Liver (tissue), 9 donors: ENCODE data around the gene ASB13. TPM values are rescaled to one million over a fixed set of nuclear protein-coding genes. Genes with fewer than 3 reads are reported as not detected.
"Not testable (repeated sequence)": the region's sequence is repeated elsewhere in the genome, so short reads cannot be mapped to it uniquely, and the experiment has no call there.

Experiments
- DNase-seq: peaks from one replicate; pipeline ENCODE4 v3.0.0-alpha.2; 2017; ENCODE audit warnings: low spot score
- H3K27ac ChIP-seq, 2 donors: one replicate each; pipeline ENCODE4 v1.7.0; 2013; ENCODE audit warnings: inconsistent platforms in 2 of 2, low read length in 2 of 2, control low read depth in 1 of 2, low read depth in 1 of 2, mild to moderate bottlenecking in 1 of 2
- H3K27me3 ChIP-seq, 4 donors: one replicate each; pipeline versions ENCODE4 v1.6.1 to v1.7.0; 2013; ENCODE audit warnings: low read length in 3 of 4, inconsistent platforms in 1 of 4, mild to moderate bottlenecking in 1 of 4, moderate library complexity in 1 of 4; ENCODE audit not compliant: control insufficient read depth in 4 of 4, insufficient read depth in 4 of 4
- H3K36me3 ChIP-seq, 4 donors: one replicate each; pipeline versions ENCODE4 v1.6.1 to v1.7.0; 2013; ENCODE audit warnings: low read length in 3 of 4, mild to moderate bottlenecking in 3 of 4, low read depth in 1 of 4, moderate library complexity in 1 of 4; ENCODE audit not compliant: control insufficient read depth in 4 of 4, insufficient read depth in 3 of 4
- H3K4me1 ChIP-seq, 4 donors: one replicate each; pipeline versions ENCODE4 v1.6.1 to v1.7.0; 2013; ENCODE audit warnings: low read length in 3 of 4, mild to moderate bottlenecking in 3 of 4, moderate library complexity in 1 of 4; ENCODE audit not compliant: control insufficient read depth in 4 of 4, insufficient read depth in 4 of 4
- H3K4me3 ChIP-seq, 3 donors: one replicate each; pipeline versions ENCODE4 v1.6.1 to v1.7.0; 2013; ENCODE audit warnings: low read length in 3 of 3, control low read depth in 1 of 3, low read depth in 1 of 3, mild to moderate bottlenecking in 1 of 3
- H3K9ac ChIP-seq, 2 donors: one replicate each; pipeline ENCODE4 v1.7.0; 2013; ENCODE audit warnings: low read length in 2 of 2, mild to moderate bottlenecking in 2 of 2, moderate library complexity in 2 of 2, control low read depth in 1 of 2, low read depth in 1 of 2
- H3K9me3 ChIP-seq, 4 donors: one replicate each; pipeline versions ENCODE4 v1.6.1 to v1.7.0; 2013; ENCODE audit warnings: low read length in 3 of 4; ENCODE audit not compliant: control insufficient read depth in 4 of 4
- EGR1 ChIP-seq, 2 donors: IDR thresholded peaks; 2 replicates each; pipeline ENCODE4 v1.6.1; 2016 to 2018; ENCODE audit warnings: antibody characterized with exemption in 2 of 2, low read depth in 2 of 2
- FOXA1 ChIP-seq: IDR thresholded peaks from 2 replicates; pipeline ENCODE4 v1.6.1; 2016; ENCODE audit warnings: antibody characterized with exemption
- FOXA2 ChIP-seq: IDR thresholded peaks from 2 replicates; pipeline ENCODE4 v1.6.1; 2016; ENCODE audit warnings: antibody characterized with exemption
- HNF4A ChIP-seq, 2 donors: conservative IDR thresholded peaks; 2 replicates each; pipeline ENCODE4 v1.6.1; 2016; ENCODE audit warnings: antibody characterized with exemption in 2 of 2, mild to moderate bottlenecking in 2 of 2
- HNF4G ChIP-seq: IDR thresholded peaks from 2 replicates; pipeline ENCODE4 v1.6.1; 2016; ENCODE audit warnings: antibody characterized with exemption
- NR2F2 ChIP-seq: IDR thresholded peaks from 2 replicates; pipeline ENCODE4 v1.6.1; 2016; ENCODE audit warnings: antibody characterized with exemption
- RAD21 ChIP-seq, 2 donors: IDR thresholded peaks; 2 replicates each; pipeline ENCODE4 v1.6.1; 2016; ENCODE audit warnings: antibody characterized with exemption in 2 of 2, mild to moderate bottlenecking in 2 of 2
- RXRA ChIP-seq, 2 donors: IDR thresholded peaks; 2 replicates each; pipeline ENCODE4 v1.6.1; 2017 to 2018; ENCODE audit warnings: antibody characterized with exemption in 2 of 2, mild to moderate bottlenecking in 1 of 2
- SP1 ChIP-seq: IDR thresholded peaks from 2 replicates; pipeline ENCODE4 v1.6.1; 2018; ENCODE audit warnings: antibody characterized with exemption, mild to moderate bottlenecking
- WGBS: extraction: QIAGEN DNeasy Blood & Tissue Kit; methylation state at CpG from one replicate; pipeline ENCODE4 v1.1.7; 2013; 5-methylcytosine and 5-hydroxymethylcytosine counted together
- polyA plus RNA-seq, 2 donors: library from polyadenylated mRNA; stranded (reverse) in 1 of 2; unstranded in 1 of 2; fragments of 200-250 nt in 1 of 2; fragments of >200 nt in 1 of 2; fragmentation: Nextera tagmentation in 1 of 2; extraction: Ambion mirVana in 1 of 2; gene quantifications; one replicate each; pipeline versions ENCODE4 v1.2.1 to v1.2.3, GENCODE V29; 2013 to 2015
- total RNA-seq, 2 donors: library from RNA; depleted of rRNA; stranded (reverse); fragments of >200 nt; gene quantifications; one replicate each; pipeline ENCODE4 v1.2.3, GENCODE V29; 2014
- TF ChIP-seq, protein P1 (sequence below): IDR thresholded peaks from 2 replicates; pipeline ENCODE4 v1.6.1; 2016; ENCODE audit warnings: antibody characterized with exemption, mild to moderate bottlenecking
- TF ChIP-seq, protein P2 (sequence below): IDR thresholded peaks from 2 replicates; pipeline ENCODE4 v1.6.1; 2016; ENCODE audit warnings: antibody characterized with exemption
- TF ChIP-seq, protein P3 (sequence below): fragments of 150-350 bp; IDR thresholded peaks from 2 replicates; pipeline ENCODE4 v1.5.1; 2017; ENCODE audit warnings: improper control_type of control experiment, low read depth, low read length; ENCODE audit not compliant: missing input control
- TF ChIP-seq, protein P4 (sequence below): IDR thresholded peaks from 2 replicates; pipeline ENCODE4 v1.6.1; 2016; ENCODE audit warnings: antibody characterized with exemption
- TF ChIP-seq, protein P5 (sequence below): IDR thresholded peaks from 2 replicates; pipeline ENCODE4 v1.6.1; 2016; ENCODE audit warnings: antibody characterized with exemption
- donor health status: healthy.
- donor health status: healthy.
- donor health status: healthy.
- donor health status: healthy.
- donor health status: healthy.

ASB13 gene
- total and polyA plus RNA-seq, 4 donors = 8.5 to 48.3 (median 42.5) TPM

DNA sequence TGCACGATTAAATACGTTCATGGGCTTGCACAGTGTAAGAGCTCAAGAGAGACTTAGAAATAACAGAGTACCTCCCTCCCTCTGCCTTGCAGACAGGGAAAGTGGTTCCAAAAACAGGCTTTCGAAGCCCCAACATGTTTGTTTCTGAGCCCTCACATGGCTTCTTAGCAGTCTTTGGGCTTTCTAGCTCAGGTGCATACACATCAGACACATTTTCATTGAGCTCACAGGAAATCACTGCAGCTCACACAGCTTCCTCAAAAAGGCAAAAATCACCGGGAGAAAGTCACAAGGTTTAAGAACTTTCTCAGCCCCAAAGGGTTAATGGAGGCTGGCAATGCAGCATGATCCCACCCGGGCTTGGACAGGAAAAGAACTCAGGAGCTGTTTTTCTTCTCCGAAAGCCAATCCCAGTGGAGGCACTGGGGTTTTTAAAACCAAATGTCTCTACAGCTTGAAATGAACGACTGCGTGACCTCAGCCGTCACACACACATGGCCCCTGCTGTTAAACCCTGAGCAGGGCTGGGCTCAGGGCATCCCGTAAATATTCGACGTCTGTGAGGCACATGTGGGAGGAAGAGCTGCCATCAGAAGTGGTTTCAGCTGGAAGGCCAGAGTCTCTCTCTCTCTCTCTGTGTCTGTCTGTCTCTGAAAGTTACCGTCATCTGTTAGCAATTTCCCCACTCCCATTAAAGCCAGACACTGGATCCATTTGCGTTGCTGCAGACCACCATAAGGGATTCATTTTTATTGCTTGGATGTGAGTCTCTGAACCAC is 71.9 kb downstream of the ASB13 start:
- no peaks in the 10 kb centered on the region for H3K9me3 ChIP-seq

DNA sequence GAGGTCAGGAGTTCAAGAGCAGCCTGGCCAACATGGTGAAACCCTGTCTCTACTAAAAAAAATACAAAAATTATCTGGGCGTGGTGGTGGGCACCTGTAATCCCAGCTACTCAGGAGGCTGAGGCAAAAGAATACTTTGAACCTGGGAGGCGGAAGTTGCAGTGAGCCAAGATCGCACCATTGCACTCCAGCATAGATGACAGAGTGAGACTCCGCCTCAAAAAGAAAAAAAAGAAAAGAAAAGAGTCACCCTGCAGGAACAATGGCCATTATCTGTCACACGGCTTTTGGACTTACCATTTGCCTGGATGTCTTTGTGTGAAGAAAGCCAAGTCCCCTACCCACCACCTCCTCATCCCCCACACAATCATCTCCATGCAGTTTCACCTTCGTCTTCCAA is 73.0 kb downstream of the ASB13 start:
- H3K4me3 ChIP-seq, H3K4me1 ChIP-seq, H3K27ac ChIP-seq, H3K9ac ChIP-seq, H3K27me3 ChIP-seq, DNase-seq, H3K36me3 ChIP-seq, H3K9me3 ChIP-seq: not testable (repeated sequence)
- 91% methylated on average over 6 of the region's 6 CpGs for WGBS

More for the DNA sequence above, 71.9 kb downstream of the ASB13 start:
- H3K27ac ChIP-seq = no peak overlapping the region
- H3K27me3 ChIP-seq = no peaks in the 10 kb centered on the region
- no peak overlapping the region for H3K4me3 ChIP-seq
- no peak for TF ChIP-seq HNF4G
- TF ChIP-seq, protein P1, sequence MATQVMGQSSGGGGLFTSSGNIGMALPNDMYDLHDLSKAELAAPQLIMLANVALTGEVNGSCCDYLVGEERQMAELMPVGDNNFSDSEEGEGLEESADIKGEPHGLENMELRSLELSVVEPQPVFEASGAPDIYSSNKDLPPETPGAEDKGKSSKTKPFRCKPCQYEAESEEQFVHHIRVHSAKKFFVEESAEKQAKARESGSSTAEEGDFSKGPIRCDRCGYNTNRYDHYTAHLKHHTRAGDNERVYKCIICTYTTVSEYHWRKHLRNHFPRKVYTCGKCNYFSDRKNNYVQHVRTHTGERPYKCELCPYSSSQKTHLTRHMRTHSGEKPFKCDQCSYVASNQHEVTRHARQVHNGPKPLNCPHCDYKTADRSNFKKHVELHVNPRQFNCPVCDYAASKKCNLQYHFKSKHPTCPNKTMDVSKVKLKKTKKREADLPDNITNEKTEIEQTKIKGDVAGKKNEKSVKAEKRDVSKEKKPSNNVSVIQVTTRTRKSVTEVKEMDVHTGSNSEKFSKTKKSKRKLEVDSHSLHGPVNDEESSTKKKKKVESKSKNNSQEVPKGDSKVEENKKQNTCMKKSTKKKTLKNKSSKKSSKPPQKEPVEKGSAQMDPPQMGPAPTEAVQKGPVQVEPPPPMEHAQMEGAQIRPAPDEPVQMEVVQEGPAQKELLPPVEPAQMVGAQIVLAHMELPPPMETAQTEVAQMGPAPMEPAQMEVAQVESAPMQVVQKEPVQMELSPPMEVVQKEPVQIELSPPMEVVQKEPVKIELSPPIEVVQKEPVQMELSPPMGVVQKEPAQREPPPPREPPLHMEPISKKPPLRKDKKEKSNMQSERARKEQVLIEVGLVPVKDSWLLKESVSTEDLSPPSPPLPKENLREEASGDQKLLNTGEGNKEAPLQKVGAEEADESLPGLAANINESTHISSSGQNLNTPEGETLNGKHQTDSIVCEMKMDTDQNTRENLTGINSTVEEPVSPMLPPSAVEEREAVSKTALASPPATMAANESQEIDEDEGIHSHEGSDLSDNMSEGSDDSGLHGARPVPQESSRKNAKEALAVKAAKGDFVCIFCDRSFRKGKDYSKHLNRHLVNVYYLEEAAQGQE = no peak
- TF ChIP-seq FOXA1 = no peak
- TF ChIP-seq, protein P2, sequence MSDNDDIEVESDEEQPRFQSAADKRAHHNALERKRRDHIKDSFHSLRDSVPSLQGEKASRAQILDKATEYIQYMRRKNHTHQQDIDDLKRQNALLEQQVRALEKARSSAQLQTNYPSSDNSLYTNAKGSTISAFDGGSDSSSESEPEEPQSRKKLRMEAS = no peak
- no peak for TF ChIP-seq FOXA2
- no peaks in the 10 kb centered on the region for H3K36me3 ChIP-seq
- H3K4me1 ChIP-seq = no peaks in the 10 kb centered on the region
- no peak overlapping the region for H3K9ac ChIP-seq
- DNase-seq = no peak
- 67% methylated on average over 14 of the region's 14 CpGs for WGBS

DNA sequence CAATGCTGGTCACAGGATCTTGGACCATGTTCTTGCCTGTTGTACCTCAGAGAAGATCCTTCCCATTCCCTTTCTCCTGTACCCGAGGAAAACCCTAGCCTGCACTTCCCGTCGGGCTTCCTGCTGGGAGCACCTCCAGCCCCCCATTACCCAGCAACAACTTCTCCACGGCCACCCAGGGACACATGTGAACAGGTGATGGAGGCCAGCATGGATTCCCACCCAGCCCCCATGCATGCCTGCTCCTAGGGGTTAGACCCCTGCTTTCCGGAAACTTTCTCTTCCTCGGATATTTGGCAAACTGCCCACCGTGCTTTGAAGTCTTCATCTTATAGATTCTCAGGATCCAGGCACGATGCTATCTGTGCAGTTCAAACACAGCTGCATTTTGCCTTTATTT is 74.3 kb downstream of the ASB13 start:
- Histone ChIP-seq H3K27me3 (no peaks in the 10 kb centered on the region), H3K4me3 (no peak overlapping the region), H3K9ac (no peak overlapping the region), H3K4me1 (no peaks in the 10 kb centered on the region), H3K9me3 (no peaks in the 10 kb centered on the region), H3K27ac (no peak overlapping the region), H3K36me3 (no peaks in the 10 kb centered on the region)
- 85% methylated on average over 8 of the region's 8 CpGs for WGBS
- TF ChIP-seq NR2F2 (no peak), RXRA (IDR thresholded peaks at IDR 0.05) (no peak), SP1 (no peak), EGR1 (IDR thresholded peaks at IDR 0.05; ENCODE audit: low read depth in 2 of 2) (no peak), HNF4G (no peak), RAD21 (IDR thresholded peaks at IDR 0.05) (no peak), HNF4A (conservative IDR thresholded peaks at IDR 0.05) (no peak)
- TF ChIP-seq, protein P3, sequence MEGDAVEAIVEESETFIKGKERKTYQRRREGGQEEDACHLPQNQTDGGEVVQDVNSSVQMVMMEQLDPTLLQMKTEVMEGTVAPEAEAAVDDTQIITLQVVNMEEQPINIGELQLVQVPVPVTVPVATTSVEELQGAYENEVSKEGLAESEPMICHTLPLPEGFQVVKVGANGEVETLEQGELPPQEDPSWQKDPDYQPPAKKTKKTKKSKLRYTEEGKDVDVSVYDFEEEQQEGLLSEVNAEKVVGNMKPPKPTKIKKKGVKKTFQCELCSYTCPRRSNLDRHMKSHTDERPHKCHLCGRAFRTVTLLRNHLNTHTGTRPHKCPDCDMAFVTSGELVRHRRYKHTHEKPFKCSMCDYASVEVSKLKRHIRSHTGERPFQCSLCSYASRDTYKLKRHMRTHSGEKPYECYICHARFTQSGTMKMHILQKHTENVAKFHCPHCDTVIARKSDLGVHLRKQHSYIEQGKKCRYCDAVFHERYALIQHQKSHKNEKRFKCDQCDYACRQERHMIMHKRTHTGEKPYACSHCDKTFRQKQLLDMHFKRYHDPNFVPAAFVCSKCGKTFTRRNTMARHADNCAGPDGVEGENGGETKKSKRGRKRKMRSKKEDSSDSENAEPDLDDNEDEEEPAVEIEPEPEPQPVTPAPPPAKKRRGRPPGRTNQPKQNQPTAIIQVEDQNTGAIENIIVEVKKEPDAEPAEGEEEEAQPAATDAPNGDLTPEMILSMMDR = no peak
- TF ChIP-seq, protein P4, sequence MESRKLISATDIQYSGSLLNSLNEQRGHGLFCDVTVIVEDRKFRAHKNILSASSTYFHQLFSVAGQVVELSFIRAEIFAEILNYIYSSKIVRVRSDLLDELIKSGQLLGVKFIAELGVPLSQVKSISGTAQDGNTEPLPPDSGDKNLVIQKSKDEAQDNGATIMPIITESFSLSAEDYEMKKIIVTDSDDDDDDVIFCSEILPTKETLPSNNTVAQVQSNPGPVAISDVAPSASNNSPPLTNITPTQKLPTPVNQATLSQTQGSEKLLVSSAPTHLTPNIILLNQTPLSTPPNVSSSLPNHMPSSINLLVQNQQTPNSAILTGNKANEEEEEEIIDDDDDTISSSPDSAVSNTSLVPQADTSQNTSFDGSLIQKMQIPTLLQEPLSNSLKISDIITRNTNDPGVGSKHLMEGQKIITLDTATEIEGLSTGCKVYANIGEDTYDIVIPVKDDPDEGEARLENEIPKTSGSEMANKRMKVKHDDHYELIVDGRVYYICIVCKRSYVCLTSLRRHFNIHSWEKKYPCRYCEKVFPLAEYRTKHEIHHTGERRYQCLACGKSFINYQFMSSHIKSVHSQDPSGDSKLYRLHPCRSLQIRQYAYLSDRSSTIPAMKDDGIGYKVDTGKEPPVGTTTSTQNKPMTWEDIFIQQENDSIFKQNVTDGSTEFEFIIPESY = no peak
- TF ChIP-seq, protein P1 = no peak
- TF ChIP-seq, protein P5, sequence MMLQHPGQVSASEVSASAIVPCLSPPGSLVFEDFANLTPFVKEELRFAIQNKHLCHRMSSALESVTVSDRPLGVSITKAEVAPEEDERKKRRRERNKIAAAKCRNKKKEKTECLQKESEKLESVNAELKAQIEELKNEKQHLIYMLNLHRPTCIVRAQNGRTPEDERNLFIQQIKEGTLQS = no peak
- DNase-seq = no peak
